MCF 10A (cell line): ENCODE results near the gene CPLANE2. TPM values are rescaled to one million over a fixed set of nuclear protein-coding genes. Genes with fewer than 3 reads are reported as not detected.

ENCODE experiments used
- BruUV-seq: library from RNA; stranded (reverse); fragments of 400-500 nt; replicated peaks from 2 replicates; lab custom pipeline; 2021; lab: Mats Ljungman, UMichigan
- CTCF ChIA-PET: fragments of 300-600 bp; sonication (Branson Sonifier 250); formaldehyde crosslinking; extraction: SDS; loops from one replicate; lab custom pipeline; 2021; ENCODE audit warnings: antibody characterized with exemption, inconsistent platforms; lab: Yijun Ruan, JAX
- POLR2A ChIA-PET: fragments of 300-600, 350-650 bp; sonication (Branson Sonifier 250); formaldehyde crosslinking; extraction: SDS; loops from one replicate; lab custom pipeline; 2020; ENCODE audit warnings: antibody characterized with exemption, inconsistent platforms; lab: Yijun Ruan, JAX
- DNase-seq: peaks from one replicate; pipeline ENCODE4 v3.0.0-alpha.2; 2018; ENCODE audit not compliant: unreplicated experiment
- H3K27ac Mint-ChIP-seq: one replicate; pipeline ENCODE4 v1.8.0; 2022; ENCODE audit warnings: mild to moderate bottlenecking, low read depth, mixed read lengths; ENCODE audit not compliant: unreplicated experiment
- H3K27me3 Mint-ChIP-seq: one replicate; pipeline ENCODE4 v1.8.0; 2022; ENCODE audit warnings: mixed read lengths; ENCODE audit not compliant: insufficient read depth, unreplicated experiment
- H3K36me3 Mint-ChIP-seq: one replicate; pipeline ENCODE4 v1.8.0; 2022; ENCODE audit warnings: mild to moderate bottlenecking, moderate library complexity, mixed read lengths; ENCODE audit not compliant: insufficient read depth, unreplicated experiment
- H3K4me1 Mint-ChIP-seq: one replicate; pipeline ENCODE4 v1.8.0; 2022; ENCODE audit warnings: mixed read lengths; ENCODE audit not compliant: insufficient read depth, unreplicated experiment
- H3K4me3 Mint-ChIP-seq: one replicate; pipeline ENCODE4 v1.8.0; 2022; ENCODE audit warnings: mild to moderate bottlenecking, moderate library complexity, mixed read lengths; ENCODE audit not compliant: unreplicated experiment
- H3K9me3 Mint-ChIP-seq: one replicate; pipeline ENCODE4 v1.8.0; 2022; ENCODE audit warnings: mixed read lengths; ENCODE audit not compliant: unreplicated experiment
- intact Hi-C: fragments of 100-400 bp; cut with micrococcal nuclease; formaldehyde crosslinking; loops from 2 replicates; pipeline ENCODE4 v1.14.1; 2022
- total RNA-seq: library from RNA; stranded (reverse); gene quantifications from 2 replicates; pipeline ENCODE4 v1.2.3, GENCODE V29; 2022
- TF ChIP-seq, protein P1 (sequence below): fragments of 200-600 bp; IDR thresholded peaks from one replicate; pipeline ENCODE4 v1.8.0; 2022; ENCODE audit warnings: antibody characterized with exemption, mild to moderate bottlenecking; ENCODE audit not compliant: unreplicated experiment

Gene CPLANE2
- total RNA-seq, 1 experiment from 2014 or later, result 8.3 TPM

DNA sequence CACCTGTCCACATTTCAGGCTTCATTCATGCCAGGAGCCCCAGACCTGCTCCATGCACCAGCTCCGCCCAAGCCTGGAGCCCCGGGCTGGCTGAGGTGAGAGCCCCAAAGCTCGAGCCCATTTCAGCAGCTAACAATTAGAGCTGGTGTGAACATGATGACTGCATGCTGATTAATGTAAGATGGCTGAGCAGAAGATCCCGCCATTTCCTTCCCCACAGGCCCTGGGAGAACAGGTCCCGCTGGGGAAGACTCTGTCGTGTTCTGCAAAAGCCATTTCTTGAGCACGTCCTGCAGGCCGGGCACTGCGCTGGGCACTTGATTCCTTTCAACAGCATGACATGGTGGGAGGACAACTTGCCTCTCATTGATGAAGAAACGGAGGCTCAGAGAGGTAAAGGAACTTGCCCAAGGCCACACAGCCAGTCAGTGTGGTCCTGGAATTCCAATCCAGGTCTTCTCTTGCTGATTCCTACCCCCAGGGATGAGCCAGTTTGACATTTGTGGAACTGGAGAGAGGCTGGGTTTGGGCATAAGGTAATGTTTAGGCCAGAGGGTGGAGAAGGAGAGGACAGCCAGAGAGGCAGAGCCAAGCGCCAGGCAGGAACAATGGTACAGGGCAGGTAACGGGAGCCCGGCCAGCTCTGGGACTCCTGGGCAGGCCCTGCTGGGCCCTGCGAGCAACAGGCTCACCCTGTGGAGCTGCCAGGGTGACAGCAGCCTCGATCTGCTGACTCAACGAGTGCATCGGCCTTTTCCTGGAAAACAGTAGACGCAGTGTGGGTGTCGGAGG is 53.0 kb downstream of the CPLANE2 start:
- no peaks in the 10 kb centered on the region for H3K27me3 Mint-ChIP-seq
- no TSS peak for BruUV-seq
- no peaks in the 10 kb centered on the region for H3K36me3 Mint-ChIP-seq
- intact Hi-C loops, result loop anchor here (5.0 kb wide), 1 partner anchor 37 kb away; no protein-coding TSS in a partner anchor
- TF ChIP-seq, protein P1, sequence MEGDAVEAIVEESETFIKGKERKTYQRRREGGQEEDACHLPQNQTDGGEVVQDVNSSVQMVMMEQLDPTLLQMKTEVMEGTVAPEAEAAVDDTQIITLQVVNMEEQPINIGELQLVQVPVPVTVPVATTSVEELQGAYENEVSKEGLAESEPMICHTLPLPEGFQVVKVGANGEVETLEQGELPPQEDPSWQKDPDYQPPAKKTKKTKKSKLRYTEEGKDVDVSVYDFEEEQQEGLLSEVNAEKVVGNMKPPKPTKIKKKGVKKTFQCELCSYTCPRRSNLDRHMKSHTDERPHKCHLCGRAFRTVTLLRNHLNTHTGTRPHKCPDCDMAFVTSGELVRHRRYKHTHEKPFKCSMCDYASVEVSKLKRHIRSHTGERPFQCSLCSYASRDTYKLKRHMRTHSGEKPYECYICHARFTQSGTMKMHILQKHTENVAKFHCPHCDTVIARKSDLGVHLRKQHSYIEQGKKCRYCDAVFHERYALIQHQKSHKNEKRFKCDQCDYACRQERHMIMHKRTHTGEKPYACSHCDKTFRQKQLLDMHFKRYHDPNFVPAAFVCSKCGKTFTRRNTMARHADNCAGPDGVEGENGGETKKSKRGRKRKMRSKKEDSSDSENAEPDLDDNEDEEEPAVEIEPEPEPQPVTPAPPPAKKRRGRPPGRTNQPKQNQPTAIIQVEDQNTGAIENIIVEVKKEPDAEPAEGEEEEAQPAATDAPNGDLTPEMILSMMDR, result no peak
- H3K4me3 Mint-ChIP-seq, result peak overlapping the region; percentile 21
- ChIA-PET CTCF (interaction anchor here (0.5 to 14.5 kb wide), 7 partner anchors 21 to 162 kb away, joined by 3 to 373 read pairs (median 3); partner anchors contain the start of gene FAM131C), POLR2A (interaction anchor here (0.8 to 10.2 kb wide), 16 partner anchors 10 to 335 kb away, joined by 3 to 153 read pairs (median 4); partner anchors contain the start of gene EPHA2)
- H3K27ac Mint-ChIP-seq, result peak overlapping the region; percentile 75
- DNase-seq, result peak; percentile 70
- peaks cover 47% of the 10 kb centered on the region for H3K4me1 Mint-ChIP-seq
- H3K9me3 Mint-ChIP-seq, result no peaks in the 10 kb centered on the region

DNA sequence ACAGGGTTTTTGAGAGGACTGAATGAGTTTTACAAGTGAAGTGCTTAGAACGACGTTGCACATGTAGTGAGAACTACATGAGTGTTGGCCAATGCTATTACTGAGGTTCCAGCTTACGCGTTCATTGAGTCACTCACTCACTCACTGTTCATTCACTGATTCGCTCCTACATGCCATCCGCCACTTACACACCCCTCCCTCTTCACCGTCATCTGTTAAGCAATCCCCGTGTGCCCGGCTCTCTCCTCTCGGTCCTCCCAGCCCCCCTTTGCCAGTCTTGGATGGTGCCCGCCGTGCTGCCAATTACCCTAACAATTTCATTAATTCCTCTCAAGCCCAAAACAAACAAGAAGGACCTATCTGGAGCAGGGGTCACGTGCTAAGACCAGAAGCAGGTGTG is 53.8 kb downstream of the CPLANE2 start:
- Mint-ChIP-seq H3K4me3 (no peak overlapping the region), H3K27ac (peak overlapping the region; percentile 75), H3K9me3 (no peaks in the 10 kb centered on the region), H3K27me3 (no peaks in the 10 kb centered on the region), H3K4me1 (peaks cover 47% of the 10 kb centered on the region), H3K36me3 (no peaks in the 10 kb centered on the region)
- intact Hi-C loops, result loop anchor here (5.0 kb wide), 1 partner anchor 36 kb away; no protein-coding TSS in a partner anchor
- CTCF ChIA-PET, result interaction anchor here (0.6 to 14.5 kb wide), 4 partner anchors 18 to 105 kb away, joined by 3 to 373 read pairs (median 4); partner anchors contain the start of gene FAM131C
- no TSS peak for BruUV-seq
- TF ChIP-seq, protein P1, result no peak
- peak; percentile 98 for DNase-seq
- POLR2A ChIA-PET, result interaction anchor here (0.6 to 10.2 kb wide), 16 partner anchors 9 to 349 kb away, joined by 3 to 153 read pairs (median 3); partner anchors contain the start of gene EPHA2

DNA sequence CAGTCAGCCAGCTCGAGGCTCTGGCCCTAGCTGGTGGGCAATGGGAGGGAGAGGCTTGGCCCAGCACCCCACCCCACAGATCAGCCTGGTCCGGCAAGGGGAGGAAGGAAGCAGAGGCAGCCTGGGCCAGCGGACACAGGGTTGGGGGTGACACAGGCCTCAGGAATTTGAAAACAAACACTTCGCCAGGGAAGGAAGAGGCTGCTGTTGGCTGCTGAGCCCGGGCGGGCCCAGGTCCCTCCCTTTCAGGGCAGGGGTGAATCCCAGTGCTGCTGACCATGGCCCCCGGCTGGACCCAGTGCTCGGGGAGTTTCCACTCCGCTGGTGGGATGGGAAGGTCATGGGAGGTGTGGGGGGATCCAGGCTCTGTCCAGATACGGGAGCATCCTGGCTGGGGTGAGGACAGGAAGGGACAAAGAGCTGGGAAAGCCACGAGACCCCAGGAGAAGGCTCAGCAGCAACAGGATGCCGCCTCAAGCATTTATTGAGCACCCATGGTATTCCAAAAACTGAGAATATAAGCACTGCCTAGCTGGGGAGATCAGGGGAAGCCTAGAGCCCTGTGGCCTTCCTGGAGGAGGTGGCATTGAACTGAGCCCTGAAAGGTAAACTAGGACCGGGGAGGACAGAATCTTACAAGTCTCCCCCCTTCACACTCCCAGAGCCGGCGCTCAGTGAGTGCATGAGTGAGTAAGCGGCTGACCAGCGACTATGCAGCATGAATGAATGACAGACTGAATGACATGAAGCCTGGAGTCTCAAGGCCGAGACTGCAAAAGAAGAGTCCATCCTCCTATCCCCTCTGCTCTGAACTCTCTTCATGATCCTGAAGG is 54.9 kb downstream of the CPLANE2 start:
- CTCF ChIA-PET, result interaction anchor here (1.2 to 14.5 kb wide), 6 partner anchors 18 to 175 kb away, joined by 3 to 373 read pairs (median 4); partner anchors contain the start of gene FAM131C
- peak; percentile 91 for DNase-seq
- TSS peak; percentile 54 for BruUV-seq
- Mint-ChIP-seq H3K27ac (peak overlapping the region; percentile 98), H3K27me3 (no peaks in the 10 kb centered on the region), H3K9me3 (no peaks in the 10 kb centered on the region), H3K4me3 (peak overlapping the region; percentile 69), H3K36me3 (no peaks in the 10 kb centered on the region), H3K4me1 (peaks cover 44% of the 10 kb centered on the region)
- TF ChIP-seq, protein P1, result no peak
- POLR2A ChIA-PET, result interaction anchor here (1.0 to 10.2 kb wide), 12 partner anchors 8 to 348 kb away, joined by 3 to 153 read pairs (median 13); partner anchors contain the start of gene EPHA2
- intact Hi-C loops, result loop anchor here (1.0 to 5.0 kb wide), 2 partner anchors 26 to 35 kb away; partner anchors contain the start of gene EPHA2

Other genes starting within 250 kb of the CPLANE2 start
- gene SRARP, start 232.9 kb downstream of the CPLANE2 start, total RNA-seq, result not detected in 2 replicates
- not detected in 2 replicates for gene HSPB7, start 219.1 kb downstream of the CPLANE2 start, total RNA-seq
- not detected in 2 replicates for gene CLCNKA, start 215.1 kb downstream of the CPLANE2 start, total RNA-seq
- not detected in 2 replicates for gene CLCNKB, start 193.4 kb downstream of the CPLANE2 start, total RNA-seq
- gene FAM131C, start 163.5 kb downstream of the CPLANE2 start, total RNA-seq, result 0.20 TPM in 1 of 2 replicates, not detected in the other
- 206 and 248 TPM in 2 replicates for gene EPHA2, start 81.1 kb downstream of the CPLANE2 start, total RNA-seq
- 1.7 and 1.9 TPM in 2 replicates for gene ARHGEF19, start 24.5 kb downstream of the CPLANE2 start, total RNA-seq
- 21.9 and 24.9 TPM in 2 replicates for gene FBXO42, start 115.3 kb upstream of the CPLANE2 start, total RNA-seq
- 108 and 114 TPM in 2 replicates for gene SZRD1, start 130.1 kb upstream of the CPLANE2 start, total RNA-seq
- not detected in 2 replicates for gene SPATA21, start 200.2 kb upstream of the CPLANE2 start, total RNA-seq
- 34.1 and 41.4 TPM in 2 replicates for gene NECAP2, start 203.5 kb upstream of the CPLANE2 start, total RNA-seq